Lower leg skin (tissue), 4 donors: ENCODE measurements around the gene APCDD1L. TPM values are rescaled to one million over a fixed set of nuclear protein-coding genes. Genes with fewer than 3 reads are reported as not detected.

Experiments used
- DNase-seq, 2 donors: peaks; one replicate each; pipeline ENCODE4 v3.0.0-alpha.2; 2019; ENCODE audit warnings: low spot score in 2 of 2
- H3K4me3 ChIP-seq: fragments of 200-600 bp; sonication (generic); 2 replicates; pipeline ENCODE4 v1.5.1; 2017; ENCODE audit warnings: mild to moderate bottlenecking, low read depth; ENCODE audit not compliant: poor library complexity, severe bottlenecking
- CTCF ChIP-seq, 3 donors: fragments of 450-650 bp; IDR thresholded peaks; one replicate each; pipeline ENCODE4 v1.5.1; 2016; ENCODE audit warnings: antibody characterized with exemption in 3 of 3, mild to moderate bottlenecking in 3 of 3, moderate library complexity in 2 of 3
- POLR2A ChIP-seq, 2 donors: fragments of 450-650 bp; IDR thresholded peaks; one replicate each; pipeline ENCODE4 v1.6.1; 2016 to 2017; ENCODE audit warnings: antibody characterized with exemption in 2 of 2, mild to moderate bottlenecking in 1 of 2, moderate library complexity in 1 of 2
- WGBS, 2 donors: methylation state at CpG; one replicate each; pipeline ENCODE4 v1.1.5; 2018; 5-methylcytosine and 5-hydroxymethylcytosine counted together
- intact Hi-C: fragments of 100-400 bp; cut with DNase I; formaldehyde crosslinking; loops from one replicate; pipeline ENCODE4 v1.15.0; 2023; ENCODE audit warnings: low total_unique reads
- total RNA-seq, 4 donors: library from RNA; depleted of rRNA; stranded (reverse); fragments of >200 nt; gene quantifications; one replicate each; pipeline ENCODE4 v1.1.0, GENCODE V29; 2016

APCDD1L gene
- total RNA-seq, 4 donors from 2014 or later: 0.49 to 2.4 (median 1.4) TPM

- H3K4me3 ChIP-seq: no peak overlapping the region
- no peak for DNase-seq
- WGBS, 2 donors: 71 to 72% methylated on average over 28 to 47 of the region's 68 CpGs
- no peak for TF ChIP-seq POLR2A (IDR thresholded peaks at IDR 0.05)
- no peak for TF ChIP-seq CTCF (IDR thresholded peaks at IDR 0.05)
- intact Hi-C loops: no loop called here
These were observed 48.2 kb downstream of the APCDD1L start for GRCh38 chr20:58466729-58467571.

- no peak for DNase-seq
- intact Hi-C loops: no loop called here
- TF ChIP-seq POLR2A (IDR thresholded peaks at IDR 0.05): no peak
- no peak for TF ChIP-seq CTCF (IDR thresholded peaks at IDR 0.05)
- no peak overlapping the region for H3K4me3 ChIP-seq
- 93 to 94% methylated on average over 27 of the region's 27 CpGs for WGBS, 2 donors
These were observed 49.0 kb downstream of the APCDD1L start for GRCh38 chr20:58466095-58466708.

- TF ChIP-seq POLR2A (IDR thresholded peaks at IDR 0.05) (no peak), CTCF (IDR thresholded peaks at IDR 0.05) (no peak)
- no peak for DNase-seq
- H3K4me3 ChIP-seq: no peak overlapping the region
- intact Hi-C loops: no loop called here
- WGBS, 2 donors: 69 to 73% methylated on average over 8 of the region's 8 CpGs
These were observed 50.4 kb downstream of the APCDD1L start for GRCh38 chr20:58464838-58465237.

- DNase-seq: no peak
- WGBS, 2 donors: 67 to 81% methylated on average over 10 of the region's 10 CpGs
These were observed 51.9 kb downstream of the APCDD1L start for GRCh38 chr20:58463256-58463655.

GRCh38 chr20:58461899-58462298 lies 53.3 kb downstream of the APCDD1L start:
- TF ChIP-seq POLR2A (IDR thresholded peaks at IDR 0.05) (no peak), CTCF (IDR thresholded peaks at IDR 0.05) (no peak)
- no peak overlapping the region for H3K4me3 ChIP-seq
- 78 to 82% methylated on average over 6 of the region's 6 CpGs for WGBS, 2 donors

More at GRCh38 chr20:58463256-58463655, 51.9 kb downstream of the APCDD1L start:
- intact Hi-C loops: no loop called here
- TF ChIP-seq POLR2A (IDR thresholded peaks at IDR 0.05) (no peak), CTCF (IDR thresholded peaks at IDR 0.05) (no peak)
- no peak overlapping the region for H3K4me3 ChIP-seq

More at GRCh38 chr20:58461899-58462298, 53.3 kb downstream of the APCDD1L start:
- intact Hi-C loops: no loop called here
- no peak for DNase-seq
